HG02884 (cell line): ENCODE results near the gene LTF.
A peak's percentile ranks its signal among the peaks of the same experiment; 100 is the strongest.

Experiments used
- ATAC-seq: cut with Tn5 transposase; IDR thresholded peaks from one replicate; pipeline ENCODE4 v1.9.1; 2021; ENCODE audit warnings: mild to moderate bottlenecking, moderate library complexity; ENCODE audit not compliant: unreplicated experiment

The LTF gene

GRCh38 chr3:46491089-46492070, 26.7 kb upstream of the LTF start:
- no peak for ATAC-seq

GRCh38 chr3:46490338-46491084, 25.8 kb upstream of the LTF start:
- ATAC-seq: no peak

- no peak for ATAC-seq
These were observed 25.2 kb upstream of the LTF start for GRCh38 chr3:46489875-46490274.

- ATAC-seq: no peak
These were observed 24.7 kb upstream of the LTF start for GRCh38 chr3:46489381-46489780.

GRCh38 chr3:46488735-46489361, 24.1 kb upstream of the LTF start:
- peak; percentile 92 for ATAC-seq

GRCh38 chr3:46485779-46486175, 21.1 kb upstream of the LTF start:
- ATAC-seq: no peak

DNA sequence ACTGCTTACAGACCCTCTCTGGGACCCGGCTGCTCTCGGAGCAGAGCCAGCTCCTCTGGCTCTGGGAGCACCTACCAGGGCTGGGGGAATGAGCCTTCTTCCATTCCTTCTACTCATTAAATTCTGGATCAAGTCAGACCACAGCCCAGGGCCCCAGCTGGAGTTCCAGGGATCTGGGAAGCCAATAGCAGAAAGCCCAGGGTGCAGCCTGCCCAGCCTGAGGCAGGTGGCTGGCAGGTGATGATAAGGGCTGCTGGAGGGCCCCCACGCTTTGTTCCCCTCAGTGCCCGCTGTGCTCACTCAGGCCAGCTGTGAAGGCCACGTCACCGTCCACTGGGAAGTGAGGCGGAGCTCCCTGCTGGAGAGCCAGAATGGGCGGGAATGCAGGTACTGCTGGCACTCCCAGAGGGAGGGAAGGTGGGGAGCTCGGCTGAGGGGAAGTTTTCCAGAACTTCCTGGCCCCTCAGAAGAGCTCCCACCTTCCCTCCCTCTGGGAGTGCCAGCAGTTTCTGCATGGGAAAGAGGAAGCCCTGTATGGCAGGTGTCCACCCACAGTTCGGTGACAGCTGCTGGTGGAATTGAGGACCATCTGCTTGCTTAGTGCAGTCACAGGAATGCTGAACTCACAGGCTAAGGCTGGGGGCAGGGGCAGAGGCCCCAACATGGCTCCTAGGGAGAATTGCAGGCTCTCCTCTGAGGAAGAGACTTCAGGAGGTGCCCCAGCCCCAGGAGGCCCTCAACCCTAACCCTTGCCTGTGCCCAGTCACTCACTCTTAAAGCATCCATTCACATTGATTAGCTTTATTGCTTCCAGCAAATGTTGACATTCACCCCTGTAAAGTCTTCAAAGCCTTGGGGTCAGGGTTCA, 20.4 kb upstream of the LTF start:
- ATAC-seq: no peak

DNA sequence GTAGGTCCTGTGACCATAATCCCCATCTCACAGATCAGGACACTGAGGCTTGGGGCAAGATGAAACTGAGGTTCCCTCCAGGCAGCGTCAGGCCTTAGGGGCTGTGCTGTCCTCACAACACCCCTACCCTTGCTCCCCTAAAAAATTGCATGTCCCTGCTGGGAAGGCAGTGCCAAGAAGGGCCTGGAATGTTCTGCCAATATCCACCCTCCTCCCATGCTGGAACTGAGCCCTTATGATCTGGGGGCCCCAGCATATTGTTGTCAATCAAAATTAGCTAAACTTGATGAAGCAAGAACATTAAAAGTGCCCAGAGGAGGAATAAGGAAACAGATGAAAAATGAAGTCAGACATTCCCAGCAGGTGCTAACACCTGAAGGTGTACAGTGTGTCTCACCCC, 19.7 kb upstream of the LTF start:
- no peak for ATAC-seq

DNA sequence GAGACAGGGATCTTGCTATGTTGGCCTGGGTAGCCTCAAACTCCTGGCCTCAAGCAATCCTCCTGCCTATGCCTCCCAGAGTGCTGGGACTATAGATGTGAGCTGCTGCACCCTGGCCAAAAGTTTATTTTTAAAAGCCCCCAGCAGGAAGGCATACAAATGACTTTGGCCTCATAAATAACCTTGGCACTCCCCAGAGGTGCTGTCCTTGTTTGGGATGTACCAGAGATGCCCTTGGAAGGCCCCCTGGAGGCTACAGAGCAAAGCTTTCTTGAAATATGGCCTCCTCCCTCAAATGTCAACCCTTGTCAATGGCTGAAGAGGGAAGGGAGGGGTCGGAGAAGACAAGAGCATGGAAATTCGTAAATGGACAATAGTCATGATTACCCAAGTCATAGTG, 19.1 kb upstream of the LTF start:
- ATAC-seq: no peak

GRCh38 chr3:46482632-46483350, 18.1 kb upstream of the LTF start:
- no peak for ATAC-seq

DNA sequence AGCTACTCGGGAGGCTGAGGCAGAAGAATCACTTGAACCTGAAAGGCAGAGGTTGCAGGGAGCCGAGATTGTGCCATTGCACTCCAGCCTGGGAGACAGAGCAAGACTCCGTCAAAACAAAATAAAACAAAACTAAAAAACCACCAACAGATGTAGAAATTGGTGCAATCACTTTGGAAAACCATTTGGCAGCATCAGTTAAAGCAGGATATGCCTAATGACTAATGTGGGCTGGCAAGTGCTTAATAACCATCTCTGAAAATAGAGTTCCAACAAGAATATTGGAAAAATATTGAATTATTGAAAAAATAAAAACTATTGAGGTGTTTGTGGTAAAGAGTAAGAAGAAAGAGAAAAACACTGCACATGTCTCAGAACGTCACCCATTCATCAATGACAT, 16.9 kb upstream of the LTF start:
- no peak for ATAC-seq

DNA sequence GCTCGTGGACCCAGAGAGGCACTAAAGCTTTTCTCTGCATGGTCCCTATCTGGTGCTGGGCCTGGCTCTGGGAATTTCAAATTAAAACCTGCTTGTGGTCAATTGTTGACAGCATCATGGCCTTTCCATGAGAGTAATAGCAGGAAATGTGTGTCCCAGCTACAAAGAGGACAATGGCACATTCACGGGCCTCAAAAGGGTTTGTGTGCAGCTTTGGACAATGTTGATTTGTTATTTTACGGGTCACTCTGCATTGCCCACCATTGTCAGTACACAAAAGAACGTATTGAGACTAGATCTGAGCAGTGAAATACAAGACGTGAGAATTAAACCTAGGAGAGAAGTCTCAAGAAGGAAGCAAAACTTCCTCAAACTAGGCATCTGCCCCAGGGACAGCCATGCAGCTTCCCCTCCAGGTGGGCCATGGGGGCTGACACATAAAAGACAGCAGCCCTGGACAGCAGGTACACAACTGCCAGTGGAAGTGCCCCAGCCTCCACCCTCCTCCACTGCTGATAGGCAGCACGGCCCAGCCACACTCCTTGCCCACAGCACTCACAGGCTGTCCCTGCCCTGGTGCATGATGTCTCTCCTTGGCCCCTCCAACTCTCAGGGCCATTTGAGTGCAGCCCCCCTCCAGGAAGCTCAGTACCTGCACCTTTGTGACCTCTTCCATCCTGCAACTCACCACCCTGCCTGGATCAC, 15.9 kb upstream of the LTF start:
- no peak for ATAC-seq

GRCh38 chr3:46479696-46480095, 15.0 kb upstream of the LTF start:
- no peak for ATAC-seq

- ATAC-seq: no peak
These were observed 14.3 kb upstream of the LTF start for GRCh38 chr3:46479021-46479420.

DNA sequence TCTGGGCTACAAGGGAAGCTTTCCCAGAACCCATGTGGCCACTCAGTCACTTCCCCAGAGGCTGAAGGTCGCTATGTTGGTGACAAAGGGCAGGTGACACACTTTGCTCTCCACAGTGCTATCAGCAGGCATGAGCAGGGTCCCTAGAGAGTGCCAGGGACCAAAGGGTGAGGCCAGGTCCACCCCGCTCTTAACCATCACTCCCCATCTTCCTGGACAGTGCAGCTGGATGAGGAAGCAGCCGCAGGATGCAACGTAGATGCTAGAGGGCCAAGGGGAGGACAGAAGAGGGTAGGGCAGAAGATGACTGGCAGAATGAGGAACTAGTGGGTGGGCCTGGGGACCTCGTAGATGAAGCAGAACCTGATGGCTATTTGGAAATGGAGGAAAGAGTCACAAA, 13.6 kb upstream of the LTF start:
- ATAC-seq: no peak

GRCh38 chr3:46477756-46478155, 13.1 kb upstream of the LTF start:
- no peak for ATAC-seq

GRCh38 chr3:46477145-46477544, 12.4 kb upstream of the LTF start:
- no peak for ATAC-seq

DNA sequence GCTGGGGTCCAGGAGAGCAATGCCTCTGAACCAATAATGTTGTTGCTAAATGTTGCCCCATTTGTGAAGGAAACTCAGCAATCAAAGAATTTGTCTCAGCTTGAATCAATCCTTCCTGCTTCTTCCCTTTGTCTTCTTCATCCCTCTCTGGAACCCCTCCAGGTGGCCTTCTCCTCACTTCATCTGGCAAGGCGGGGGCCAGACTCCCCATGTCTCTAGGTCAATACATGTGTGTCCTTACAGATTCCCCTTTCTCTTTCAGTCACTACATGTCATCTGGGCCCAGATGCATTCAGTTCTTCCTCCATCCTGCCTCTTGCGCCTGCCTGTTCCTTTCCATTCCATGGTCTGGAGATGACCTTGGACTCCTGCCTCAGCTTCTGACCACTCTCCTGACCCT, 8.0 kb upstream of the LTF start:
- no peak for ATAC-seq

DNA sequence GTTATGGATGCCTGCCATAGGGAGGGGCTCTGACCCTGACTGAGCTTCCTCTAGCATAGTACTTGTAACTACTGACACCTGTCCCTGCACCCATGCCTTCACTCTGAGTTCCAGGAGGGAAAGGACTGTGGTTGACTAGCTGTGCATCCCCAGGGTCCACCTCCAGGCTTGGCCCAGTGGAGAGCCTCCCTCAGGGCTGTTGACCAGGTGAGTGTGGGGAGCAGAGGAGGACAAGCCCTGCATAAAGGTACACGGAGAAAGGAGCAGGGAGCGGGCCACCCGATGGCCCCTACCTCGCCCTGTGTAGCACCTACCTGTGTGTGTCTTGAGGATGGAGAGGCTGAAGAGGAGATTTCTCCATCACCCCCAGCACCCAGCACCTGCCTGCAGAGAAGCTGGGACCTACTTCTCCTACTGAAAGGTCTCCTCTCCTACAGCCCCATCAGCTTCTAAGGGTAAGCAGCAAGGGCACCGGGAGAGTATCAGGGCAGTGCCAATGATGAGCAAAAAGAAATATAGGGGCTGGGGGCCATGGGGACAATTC, 6.7 kb upstream of the LTF start:
- ATAC-seq: no peak
